ENCODE data around the gene TUFT1.

DNA sequence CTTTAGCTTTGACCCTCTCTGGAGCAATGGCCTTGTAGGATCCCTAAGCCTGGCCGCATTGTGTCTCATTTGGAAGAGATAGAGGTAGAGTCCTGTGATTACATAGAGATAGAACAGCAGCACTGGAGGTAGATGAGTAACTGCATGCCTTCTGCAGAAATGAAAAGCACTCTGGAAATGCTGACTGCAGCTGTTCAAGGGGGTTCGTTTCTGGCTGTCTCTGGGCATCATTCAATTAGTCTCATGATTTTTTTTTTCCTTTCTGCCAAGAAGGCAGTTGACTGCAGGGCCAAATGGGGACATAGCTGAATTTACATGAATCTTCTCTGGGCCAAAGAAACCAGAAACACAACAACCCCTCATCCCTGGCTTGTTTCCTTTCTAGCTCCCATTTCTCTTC is 43.7 kb downstream of the TUFT1 start:
- TF ChIP-seq GTF2F1 (IDR thresholded peaks at IDR 0.05; ENCODE audit: borderline replicate concordance, low read depth, low read length) (no peak), POLR2A (IDR thresholded peaks at IDR 0.05; ENCODE audit: control extremely low read depth in 1 of 2, low read depth in 2 of 2, low read length in 2 of 2) (no peak), EZH2 (IDR thresholded peaks at IDR 0.05; ENCODE audit: low read depth, low read length, severe bottlenecking) (no peak), ATF3 (IDR thresholded peaks at IDR 0.05; ENCODE audit: insufficient read depth, low read depth, low read length) (no peak), JUND (IDR thresholded peaks at IDR 0.05; ENCODE audit: low read length) (no peak)
